IMR-90 (cell line): ENCODE data around the gene ANKRD27. TPM values are rescaled to one million over a fixed set of nuclear protein-coding genes. Genes with fewer than 3 reads are reported as not detected.

Experiments used
- ATAC-seq: fragments of 200-7000 bp; cut with Tn5 transposase; 2 replicates; pipeline ENCODE4 v1.9.1; 2020; ENCODE audit warnings: low read depth, mild to moderate bottlenecking, moderate library complexity
- BruUV-seq: library from RNA; stranded (reverse); fragments of 400-500 nt; replicated peaks from 2 replicates; lab custom pipeline; 2021; lab: Mats Ljungman, UMichigan
- CTCF ChIA-PET: fragments of 300-600 bp; formaldehyde crosslinking; extraction: SDS; loops from one replicate; lab custom pipeline; 2021; ENCODE audit warnings: antibody characterized with exemption; lab: Yijun Ruan, JAX
- POLR2A ChIA-PET: fragments of 300-600 bp; sonication (Branson Sonifier 250); formaldehyde crosslinking; loops from one replicate; lab custom pipeline; 2022; ENCODE audit warnings: antibody characterized with exemption; ENCODE audit not compliant: unreplicated experiment; lab: Charles Lee
- DNase-seq: peaks from one replicate; pipeline ENCODE4 v3.0.0; 2013
- H2AFZ ChIP-seq: replicated peaks from 2 replicates; pipeline ENCODE3; 2013; ENCODE audit warnings: low read length, mild to moderate bottlenecking; ENCODE audit not compliant: poor library complexity
- H2AK5ac ChIP-seq: 2 replicates; pipeline ENCODE4 v1.6.1; 2013; ENCODE audit warnings: low read depth, low read length, inconsistent platforms
- H2AK9ac ChIP-seq: replicated peaks from 2 replicates; pipeline ENCODE3; 2013; ENCODE audit warnings: mild to moderate bottlenecking, low read depth, low read length, moderate library complexity; ENCODE audit not compliant: poor library complexity
- H2BK120ac ChIP-seq: 2 replicates; pipeline ENCODE4 v1.6.1; 2013; ENCODE audit warnings: low read depth, low read length, inconsistent platforms
- H2BK15ac ChIP-seq: 3 replicates; pipeline ENCODE4 v1.6.1; 2013; ENCODE audit warnings: low read depth, low read length, inconsistent platforms
- H2BK20ac ChIP-seq: 2 replicates; pipeline ENCODE4 v1.6.1; 2013; ENCODE audit warnings: low read depth, mild to moderate bottlenecking, inconsistent platforms, low read length, moderate library complexity
- H2BK5ac ChIP-seq: 2 replicates; pipeline ENCODE4 v1.6.1; 2013; ENCODE audit warnings: mild to moderate bottlenecking, low read depth, low read length, inconsistent platforms; ENCODE audit not compliant: poor library complexity, severe bottlenecking
- H3K14ac ChIP-seq: replicated peaks from 2 replicates; pipeline ENCODE4 v1.6.1; 2013; ENCODE audit warnings: low read depth, low read length, inconsistent platforms
- H3K18ac ChIP-seq: 2 replicates; pipeline ENCODE4 v1.6.1; 2013; ENCODE audit warnings: low read depth, low read length, control low read depth
- H3K23ac ChIP-seq: 2 replicates; pipeline ENCODE4 v1.6.1; 2013; ENCODE audit warnings: low read depth, low read length, inconsistent platforms
- H3K27ac ChIP-seq: 2 replicates; pipeline ENCODE4 v1.5.1; 2013; ENCODE audit warnings: mild to moderate bottlenecking, control low read depth, low read length; ENCODE audit not compliant: insufficient read depth
- H3K27me3 ChIP-seq: 2 replicates; pipeline ENCODE4 v1.6.1; 2013; ENCODE audit warnings: low read length; ENCODE audit not compliant: control insufficient read depth, insufficient read depth
- H3K36me3 ChIP-seq: 2 replicates; pipeline ENCODE4 v1.6.1; 2013; ENCODE audit warnings: low read length, mixed read lengths; ENCODE audit not compliant: control insufficient read depth, insufficient read depth
- H3K4ac ChIP-seq: 2 replicates; pipeline ENCODE4 v1.6.1; 2013; ENCODE audit warnings: low read depth, low read length, inconsistent platforms
- H3K4me1 ChIP-seq: 2 replicates; pipeline ENCODE4 v1.6.1; 2013; ENCODE audit warnings: low read length, mixed read lengths; ENCODE audit not compliant: control insufficient read depth, insufficient read depth
- H3K4me2 ChIP-seq: 2 replicates; pipeline ENCODE4 v1.6.1; 2013; ENCODE audit warnings: low read depth, mild to moderate bottlenecking, control low read depth, low read length, moderate library complexity
- H3K4me3 ChIP-seq: 2 replicates; pipeline ENCODE4 v1.5.1; 2013; ENCODE audit warnings: low read depth, mild to moderate bottlenecking, control low read depth, low read length, moderate library complexity; ENCODE audit not compliant: insufficient read depth
- H3K56ac ChIP-seq: 2 replicates; pipeline ENCODE4 v1.6.1; 2013; ENCODE audit warnings: low read length, inconsistent platforms; ENCODE audit not compliant: insufficient read depth; ENCODE audit errors: extremely low read depth
- H3K79me1 ChIP-seq, 2 experiments: 2 replicates each; pipeline ENCODE4 v1.6.1; 2013; ENCODE audit warnings: low read length in 2 of 2, inconsistent platforms in 1 of 2, low read depth in 1 of 2
- H3K9ac ChIP-seq: 2 replicates; pipeline ENCODE4 v1.6.1; 2013; ENCODE audit warnings: low read depth, low read length, control low read depth
- H3K9me1 ChIP-seq: 2 replicates; pipeline ENCODE4 v1.6.1; 2013; ENCODE audit warnings: low read length, inconsistent platforms; ENCODE audit not compliant: insufficient read depth
- H3K9me3 ChIP-seq: 2 replicates; pipeline ENCODE4 v1.6.1; 2013; ENCODE audit warnings: low read length; ENCODE audit not compliant: control insufficient read depth, insufficient read depth
- H4K20me1 ChIP-seq: 2 replicates; pipeline ENCODE4 v1.6.1; 2013; ENCODE audit warnings: low read length, inconsistent platforms; ENCODE audit not compliant: insufficient read depth
- H4K5ac ChIP-seq: 2 replicates; pipeline ENCODE4 v1.6.1; 2013; ENCODE audit warnings: mild to moderate bottlenecking, low read depth, low read length, control low read depth
- H4K8ac ChIP-seq, 2 experiments: 2 replicates each; pipeline ENCODE4 v1.6.1; 2013; ENCODE audit warnings: low read depth in 2 of 2, low read length in 2 of 2, control low read depth in 1 of 2, inconsistent platforms in 1 of 2
- H4K91ac ChIP-seq: 2 replicates; pipeline ENCODE4 v1.6.1; 2013; ENCODE audit warnings: low read depth, low read length, inconsistent platforms; ENCODE audit not compliant: insufficient read depth
- CHD1 ChIP-seq: IDR thresholded peaks from 2 replicates; pipeline ENCODE4 v1.6.1; 2012; ENCODE audit warnings: low read depth, low read length, improper control_type of control experiment
- ELK1 ChIP-seq: fragments of 150-350 bp; IDR thresholded peaks from 2 replicates; pipeline ENCODE4 v1.6.1; 2016; ENCODE audit warnings: low read depth, mild to moderate bottlenecking, low read length, moderate library complexity, borderline replicate concordance
- RAD21 ChIP-seq: IDR thresholded peaks from 2 replicates; pipeline ENCODE4 v1.6.1; 2012; ENCODE audit warnings: low read length, improper control_type of control experiment
- RCOR1 ChIP-seq: IDR thresholded peaks from 2 replicates; pipeline ENCODE4 v1.6.1; 2012; ENCODE audit warnings: mild to moderate bottlenecking, low read length, improper control_type of control experiment; ENCODE audit not compliant: insufficient replicate concordance
- RFX5 ChIP-seq: IDR thresholded peaks from 2 replicates; pipeline ENCODE4 v1.8.0; 2012; ENCODE audit warnings: low read depth, mild to moderate bottlenecking, low read length, moderate library complexity
- SMC3 ChIP-seq: fragments of 150-350 bp; IDR thresholded peaks from 2 replicates; pipeline ENCODE4 v1.6.1; 2016; ENCODE audit warnings: low read depth, mild to moderate bottlenecking, antibody characterized with exemption, low read length, moderate library complexity
- WGBS, 2 experiments: methylation state at CpG; one replicate each; pipeline versions ENCODE4 v1.1.5 to v1.1.7; 2013; ENCODE audit warnings: missing lambda C conversion rate in 2 of 2; ENCODE audit not compliant: insufficient read length in 1 of 2; ENCODE audit errors: extremely low coverage in 2 of 2; 5-methylcytosine and 5-hydroxymethylcytosine counted together
- dilution Hi-C: fragments of 300-500 bp; cut with HindIII; formaldehyde crosslinking; loops from one replicate; pipeline ENCODE4 v1.14.3; 2018; ENCODE audit warnings: low sequenced_read_pairs; ENCODE audit not compliant: unreplicated experiment
- in situ Hi-C: fragments of 300-500 bp; cut with MboI; formaldehyde crosslinking; loops from 3 replicates; pipeline ENCODE4 v1.14.3; 2019; ENCODE audit warnings: low sequenced_read_pairs, inconsistent platforms, mixed read lengths
- intact Hi-C: fragments of 100-400 bp; cut with micrococcal nuclease; formaldehyde crosslinking; loops from 2 replicates; pipeline ENCODE4 v1.10.0; 2022
- polyA plus RNA-seq, 3 experiments: library from polyadenylated mRNA; depleted of rRNA; stranded (reverse); fragments of >200 nt; gene quantifications; 2 replicates each; pipeline ENCODE4 v1.2.3, GENCODE V29; 2012; ENCODE audit warnings: low replicate concordance in 1 of 3
- total RNA-seq: library from RNA; depleted of rRNA; stranded (reverse); fragments of >200 nt; gene quantifications from 2 replicates; pipeline ENCODE4 v1.2.3, GENCODE V29; 2012
- TF ChIP-seq, protein P1 (sequence below): conservative IDR thresholded peaks from 2 replicates; pipeline ENCODE4 v1.5.1; 2012; ENCODE audit warnings: mild to moderate bottlenecking, low read depth, low read length, improper control_type of control experiment

ANKRD27 gene
- total and polyA plus RNA-seq, 2 of the 4 experiments (the other 2 are of a cell fraction) = 16.7 to 35.0 TPM

GRCh38 chr19:32622002-32622401 is 53.0 kb downstream of the ANKRD27 start:
- DNase-seq = no peak
- H3K36me3 ChIP-seq = peaks cover 44% of the 10 kb centered on the region
- in situ Hi-C loops = no loop called here
- no peak overlapping the region for H2AK9ac ChIP-seq
- H3K56ac ChIP-seq = no peak overlapping the region
- no peak overlapping the region for H4K5ac ChIP-seq
- H3K14ac ChIP-seq = no peak overlapping the region
- TF ChIP-seq RAD21 = no peak
- TF ChIP-seq SMC3 = no peak
- no peak for TF ChIP-seq CHD1
- no peak for TF ChIP-seq RFX5
- no peak for TF ChIP-seq ELK1
- no peak for TF ChIP-seq RCOR1
- TF ChIP-seq, protein P1, sequence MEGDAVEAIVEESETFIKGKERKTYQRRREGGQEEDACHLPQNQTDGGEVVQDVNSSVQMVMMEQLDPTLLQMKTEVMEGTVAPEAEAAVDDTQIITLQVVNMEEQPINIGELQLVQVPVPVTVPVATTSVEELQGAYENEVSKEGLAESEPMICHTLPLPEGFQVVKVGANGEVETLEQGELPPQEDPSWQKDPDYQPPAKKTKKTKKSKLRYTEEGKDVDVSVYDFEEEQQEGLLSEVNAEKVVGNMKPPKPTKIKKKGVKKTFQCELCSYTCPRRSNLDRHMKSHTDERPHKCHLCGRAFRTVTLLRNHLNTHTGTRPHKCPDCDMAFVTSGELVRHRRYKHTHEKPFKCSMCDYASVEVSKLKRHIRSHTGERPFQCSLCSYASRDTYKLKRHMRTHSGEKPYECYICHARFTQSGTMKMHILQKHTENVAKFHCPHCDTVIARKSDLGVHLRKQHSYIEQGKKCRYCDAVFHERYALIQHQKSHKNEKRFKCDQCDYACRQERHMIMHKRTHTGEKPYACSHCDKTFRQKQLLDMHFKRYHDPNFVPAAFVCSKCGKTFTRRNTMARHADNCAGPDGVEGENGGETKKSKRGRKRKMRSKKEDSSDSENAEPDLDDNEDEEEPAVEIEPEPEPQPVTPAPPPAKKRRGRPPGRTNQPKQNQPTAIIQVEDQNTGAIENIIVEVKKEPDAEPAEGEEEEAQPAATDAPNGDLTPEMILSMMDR = no peak
- no peak overlapping the region for H3K27ac ChIP-seq
- no peak overlapping the region for H3K4ac ChIP-seq
- POLR2A ChIA-PET = no interaction called here
- H2BK15ac ChIP-seq = no peak overlapping the region
- no peaks in the 10 kb centered on the region for H3K27me3 ChIP-seq
- no peaks in the 10 kb centered on the region for H3K79me1 ChIP-seq
- no peak for ATAC-seq
- no peak overlapping the region for H2AFZ ChIP-seq
- WGBS, 2 experiments = 80% methylated on average over 2 of the region's 12 CpGs; no CpG with 5 or more reads in 1 of the 2 experiments
- no peak overlapping the region for H4K8ac ChIP-seq
- no peaks in the 10 kb centered on the region for H3K9me1 ChIP-seq
- H3K4me2 ChIP-seq = no peak overlapping the region
- no peak overlapping the region for H3K4me3 ChIP-seq
- no peaks in the 10 kb centered on the region for H4K20me1 ChIP-seq
- CTCF ChIA-PET = interaction anchor here (0.8 kb wide), 1 partner anchor 8 kb away, joined by 3 read pairs; no protein-coding TSS in a partner anchor
- dilution Hi-C loops = no loop called here
- intact Hi-C loops = no loop called here
- H2AK5ac ChIP-seq = no peak overlapping the region
- H4K91ac ChIP-seq = no peak overlapping the region
- H2BK5ac ChIP-seq = no peak overlapping the region
- H2BK20ac ChIP-seq = no peak overlapping the region
- no peak overlapping the region for H2BK120ac ChIP-seq
- no peak overlapping the region for H3K18ac ChIP-seq
- no peak overlapping the region for H3K9ac ChIP-seq
- no peak overlapping the region for H3K23ac ChIP-seq
- H3K4me1 ChIP-seq = no peaks in the 10 kb centered on the region
- no peaks in the 10 kb centered on the region for H3K9me3 ChIP-seq
- BruUV-seq = no TSS peak
